HG03159 (cell line): Measurements from ENCODE around the gene D2HGDH.
"Not testable (repeated sequence)": the region's sequence is repeated elsewhere in the genome, so short reads cannot be mapped to it uniquely, and the experiment has no call there.

ENCODE experiments used
- ATAC-seq: cut with Tn5 transposase; IDR thresholded peaks from one replicate; pipeline ENCODE4 v1.9.1; 2021; ENCODE audit warnings: mild to moderate bottlenecking, moderate library complexity; ENCODE audit not compliant: unreplicated experiment

The D2HGDH gene

DNA sequence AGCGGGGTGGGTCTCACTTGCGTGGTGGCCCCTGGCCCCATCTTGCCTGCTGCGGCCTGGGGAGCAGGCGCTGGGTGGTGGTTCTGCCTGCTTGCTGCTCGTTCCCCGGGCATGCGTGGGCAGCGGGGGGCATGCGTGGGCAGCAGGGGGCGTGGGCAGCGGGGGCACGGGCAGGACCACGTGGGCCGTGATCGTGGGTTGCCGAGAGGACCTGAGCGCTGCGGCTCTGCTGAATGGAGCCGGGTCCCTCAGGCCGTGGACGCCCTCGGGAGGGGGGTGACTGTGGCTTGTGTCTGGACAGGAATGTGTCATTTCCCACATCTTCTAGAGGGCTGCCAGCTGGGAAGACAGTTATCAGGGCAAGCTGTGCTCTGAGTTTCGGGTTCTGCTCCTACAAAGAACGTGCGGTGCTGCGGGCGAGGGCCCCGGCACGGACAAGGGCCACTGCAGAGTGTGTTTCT, 33.9 kb downstream of the D2HGDH start:
- no peak for ATAC-seq

GRCh38 chr2:241768850-241769249, 34.4 kb downstream of the D2HGDH start:
- no peak for ATAC-seq

DNA sequence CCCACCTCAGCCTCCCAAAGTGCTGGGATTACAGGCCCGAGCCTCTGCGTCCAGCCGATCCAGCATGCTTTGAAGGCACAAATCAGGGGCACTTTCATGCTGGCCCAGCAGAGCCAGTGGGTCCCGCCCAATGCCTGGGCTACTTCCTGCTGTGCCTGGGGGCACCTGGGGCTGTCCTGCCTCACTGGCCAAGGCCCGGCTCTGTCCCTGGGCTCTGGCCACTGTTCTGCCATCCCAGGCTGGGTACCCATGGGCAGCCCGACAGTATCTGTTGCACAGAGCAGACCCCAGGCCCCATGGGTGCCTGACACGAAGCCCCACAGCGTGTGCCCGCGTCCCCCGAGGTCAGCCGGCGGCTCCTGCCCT, 35.4 kb downstream of the D2HGDH start:
- no peak for ATAC-seq

DNA sequence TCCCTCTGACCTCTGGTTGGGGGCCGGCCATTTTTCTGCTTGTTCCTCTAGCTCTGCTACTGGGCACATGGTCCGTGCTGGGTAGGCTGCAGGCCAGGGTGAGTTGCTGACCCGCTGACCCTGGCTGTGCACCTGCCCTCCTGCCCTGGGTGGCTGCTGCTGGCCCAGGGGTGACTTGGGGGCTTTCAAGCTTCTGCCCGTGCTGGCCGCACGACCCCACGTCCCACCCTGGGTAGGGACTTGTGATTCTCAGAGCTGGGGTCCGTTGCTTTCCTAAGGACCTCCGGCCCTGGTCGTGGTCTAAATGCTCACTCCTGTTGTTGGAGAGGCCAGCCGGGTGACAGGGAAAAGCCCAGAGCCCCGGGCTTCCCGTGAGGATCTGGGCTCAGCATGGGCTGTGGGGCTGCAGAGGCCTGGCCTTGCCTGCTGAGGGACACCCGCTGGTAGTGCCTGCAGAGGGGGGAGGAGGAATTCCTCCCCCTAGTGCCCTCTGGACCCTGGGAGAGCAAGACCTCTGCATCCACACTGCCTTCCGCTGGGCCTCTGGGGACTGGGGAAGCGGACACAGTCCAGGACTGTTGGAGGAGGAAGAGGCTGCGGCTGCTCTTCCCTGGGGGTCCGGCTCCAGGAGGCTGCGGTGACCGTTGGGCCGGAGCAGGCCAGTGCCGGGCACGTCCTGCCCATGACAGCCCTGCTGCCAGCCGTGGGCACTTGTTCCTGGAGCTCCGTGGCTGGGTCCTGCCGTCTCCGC, 35.9 kb downstream of the D2HGDH start:
- no peak for ATAC-seq

GRCh38 chr2:241770936-241771285, 36.5 kb downstream of the D2HGDH start:
- no peak for ATAC-seq

GRCh38 chr2:241771286-241772062, 37.0 kb downstream of the D2HGDH start:
- no peak for ATAC-seq

GRCh38 chr2:241772063-241772499, 37.7 kb downstream of the D2HGDH start:
- ATAC-seq, result no peak

DNA sequence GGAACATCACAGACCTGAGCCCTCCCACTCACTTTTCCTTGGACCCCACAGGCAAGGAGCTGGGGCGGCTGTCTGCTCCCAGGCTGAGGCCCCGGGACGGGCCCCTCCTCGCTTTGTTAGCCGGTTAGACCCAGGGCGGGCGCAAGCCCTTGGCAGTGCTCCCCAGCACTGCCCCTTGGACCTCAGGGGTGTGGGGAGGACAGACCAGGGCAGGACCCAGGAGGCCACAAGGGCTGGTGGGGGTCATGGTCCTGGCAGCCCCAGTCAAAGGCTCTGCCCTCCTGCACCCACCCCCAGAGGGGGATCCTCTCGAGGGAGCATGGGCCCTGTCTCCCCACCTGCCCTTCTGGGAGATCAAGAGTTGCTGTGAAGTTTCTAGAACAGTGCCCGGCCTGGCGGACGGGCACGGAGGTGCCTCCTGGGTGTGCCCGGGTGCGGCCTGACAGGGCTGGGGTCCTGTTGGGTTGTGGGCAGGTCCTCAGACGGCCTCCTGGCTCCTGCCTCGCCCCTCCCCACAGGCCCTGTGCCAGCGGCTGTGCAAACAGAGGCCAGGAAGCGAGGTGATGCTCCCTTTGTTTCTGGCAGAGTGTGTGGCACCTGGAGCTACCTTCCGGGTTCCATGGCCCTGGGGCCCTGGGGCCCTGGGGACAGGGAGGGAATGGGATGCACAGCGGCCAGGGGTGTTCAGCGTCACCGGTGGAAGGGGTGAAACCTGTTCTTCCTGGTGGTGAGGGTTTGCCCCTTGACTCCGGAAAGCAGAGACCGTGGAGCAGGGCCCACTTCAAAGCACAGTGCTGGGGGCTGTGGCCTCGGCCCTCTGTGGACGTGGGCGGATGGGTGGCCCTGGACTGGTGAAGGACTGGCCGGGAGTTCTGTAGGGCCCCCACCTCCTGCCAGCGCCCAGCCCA, 39.3 kb downstream of the D2HGDH start:
- no peak for ATAC-seq

DNA sequence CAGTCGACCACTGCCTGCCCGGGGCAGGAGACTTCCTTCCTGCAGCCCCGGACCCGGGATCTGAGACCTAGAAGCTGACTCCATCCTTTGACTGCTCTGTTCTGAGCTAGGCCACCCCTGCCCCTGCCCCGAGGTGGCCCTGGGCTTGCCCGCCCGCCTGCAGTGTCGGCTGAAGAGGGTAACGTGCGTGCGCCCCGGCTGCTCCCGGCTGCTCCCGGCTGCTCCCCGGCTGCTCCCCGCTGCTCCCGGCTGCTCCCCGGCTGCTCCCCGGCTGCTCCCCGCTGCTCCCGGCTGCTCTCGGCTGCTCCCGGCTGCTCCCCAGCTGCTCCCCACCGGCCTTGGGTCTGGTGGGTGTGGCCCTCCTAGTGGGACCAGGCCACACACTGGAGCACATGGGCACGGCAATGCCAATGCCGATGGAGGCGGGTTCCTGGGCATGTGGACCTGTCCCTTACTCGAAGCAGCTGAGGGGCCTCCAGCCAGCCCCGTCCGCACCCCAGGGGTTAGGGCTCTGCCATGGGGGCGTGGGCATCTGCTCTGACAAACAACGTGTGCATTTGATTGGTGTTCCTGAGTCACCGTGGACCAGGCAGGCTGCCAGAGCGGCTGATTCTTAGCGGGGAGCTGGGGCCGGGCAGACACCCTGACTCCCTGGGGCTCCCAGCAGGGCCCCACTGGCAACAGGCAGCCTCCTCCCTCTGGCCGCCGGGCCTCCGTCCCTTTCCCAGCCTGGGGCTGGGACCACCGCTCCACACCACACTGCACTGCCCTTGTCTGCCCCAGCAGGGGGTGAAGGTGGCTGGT, 40.2 kb downstream of the D2HGDH start:
- ATAC-seq, result no peak

DNA sequence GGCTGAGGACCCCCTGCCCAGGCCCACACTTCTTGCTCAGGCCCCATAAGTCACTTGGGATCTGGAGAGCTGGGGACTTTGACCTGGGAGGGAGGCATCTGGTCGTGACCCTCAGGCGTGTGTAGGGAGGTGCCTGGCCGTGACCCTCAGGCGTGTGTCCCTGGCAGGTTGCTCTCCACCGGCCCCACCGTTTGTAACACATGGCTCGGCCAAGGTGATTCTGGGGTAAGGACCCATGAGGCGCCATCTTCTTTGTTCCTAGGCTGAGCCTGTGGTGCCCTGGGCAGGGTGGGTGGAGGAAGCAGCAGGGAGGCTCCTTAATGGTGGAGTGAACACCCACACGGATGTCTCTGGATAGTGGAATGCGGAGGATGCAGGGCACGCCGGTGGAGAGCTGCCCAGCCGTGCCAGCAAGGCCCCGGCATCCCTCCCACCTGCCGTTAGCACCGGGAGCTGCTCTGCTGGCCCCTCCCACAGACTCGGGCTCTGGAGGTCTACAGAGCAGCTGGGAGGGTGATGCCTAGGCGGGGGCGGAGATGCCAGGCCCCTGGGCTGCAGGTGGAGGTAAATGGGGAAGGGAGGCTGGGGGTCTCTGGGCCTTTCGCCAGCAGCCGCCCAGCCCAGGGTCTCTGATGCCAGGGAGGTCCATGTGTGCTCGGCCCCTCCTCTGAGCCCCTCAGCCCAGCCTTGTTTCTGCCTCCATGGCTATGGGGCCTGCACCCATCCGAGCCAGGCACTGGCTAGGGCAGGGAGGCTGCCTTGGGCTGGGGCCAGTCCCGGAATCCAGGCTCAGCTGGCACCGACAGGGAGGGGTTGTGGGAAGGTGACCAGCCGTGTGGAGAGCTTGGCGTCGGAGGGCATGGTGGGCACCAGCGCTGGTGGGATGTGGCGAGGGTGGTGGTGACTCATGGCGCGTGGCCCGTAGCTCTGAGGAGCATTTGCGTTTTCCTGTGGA, 41.1 kb downstream of the D2HGDH start:
- no peak for ATAC-seq

- no peak for ATAC-seq
Observed at GRCh38 chr2:241776336-241777169, 42.1 kb downstream of the D2HGDH start, which contains the start of gene GAL3ST2. Gene GAL3ST2 (plus strand): TSS chr2:241776822. CDS start chr2:241776956, 134 bp downstream.

DNA sequence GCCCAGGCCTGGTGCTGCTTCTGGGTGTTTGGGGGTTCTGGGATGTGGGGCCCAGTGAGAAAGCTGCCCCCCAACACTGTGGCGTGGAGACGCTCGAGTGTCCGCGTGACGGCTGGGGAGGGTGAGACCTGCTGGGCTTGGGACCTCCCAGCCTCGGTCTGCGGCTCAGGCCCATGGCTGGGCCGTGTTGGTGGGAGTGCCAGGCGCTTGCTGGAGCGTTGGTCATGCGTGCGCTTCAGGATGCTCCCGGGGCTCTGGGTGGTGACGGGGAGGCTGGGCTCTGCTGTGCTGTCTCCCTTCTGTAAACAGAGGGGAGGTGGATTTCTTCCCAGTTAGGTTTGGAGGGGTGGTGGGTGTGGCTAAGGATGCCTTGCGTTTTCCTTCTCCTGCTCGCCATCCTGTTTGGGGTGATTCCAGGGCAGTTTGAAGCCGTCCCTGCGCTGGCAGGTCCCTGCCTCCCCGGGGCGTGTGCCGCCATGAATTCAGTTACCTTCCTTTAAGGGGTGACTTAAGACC, 42.8 kb downstream of the D2HGDH start:
- no peak for ATAC-seq

GRCh38 chr2:241777686-241778627, 43.5 kb downstream of the D2HGDH start:
- ATAC-seq, result no peak

- ATAC-seq, result no peak
Observed at GRCh38 chr2:241780939-241781569, 46.6 kb downstream of the D2HGDH start.

- not testable (repeated sequence) for ATAC-seq
Observed at GRCh38 chr2:241782053-241782452, 47.6 kb downstream of the D2HGDH start.

DNA sequence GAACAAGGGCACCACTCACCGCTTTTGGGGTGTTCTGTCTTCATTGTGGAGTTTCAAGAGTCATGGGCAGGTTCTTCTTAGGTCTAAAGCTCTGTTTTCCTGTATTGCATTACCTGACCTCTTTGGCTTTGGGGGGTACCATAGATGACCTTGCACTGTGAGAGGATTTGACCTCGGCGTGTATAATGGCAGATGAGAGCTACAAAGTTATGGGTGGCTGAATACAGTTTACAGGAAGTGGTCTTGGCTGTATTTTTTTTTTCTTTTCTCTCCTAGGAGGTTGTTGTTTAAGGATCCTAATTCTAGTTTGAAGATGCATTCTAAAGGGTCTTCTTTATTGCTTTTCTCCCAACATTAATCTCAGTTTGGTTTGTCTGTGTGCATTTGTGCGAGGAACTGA, 53.7 kb downstream of the D2HGDH start:
- ATAC-seq, result no peak

DNA sequence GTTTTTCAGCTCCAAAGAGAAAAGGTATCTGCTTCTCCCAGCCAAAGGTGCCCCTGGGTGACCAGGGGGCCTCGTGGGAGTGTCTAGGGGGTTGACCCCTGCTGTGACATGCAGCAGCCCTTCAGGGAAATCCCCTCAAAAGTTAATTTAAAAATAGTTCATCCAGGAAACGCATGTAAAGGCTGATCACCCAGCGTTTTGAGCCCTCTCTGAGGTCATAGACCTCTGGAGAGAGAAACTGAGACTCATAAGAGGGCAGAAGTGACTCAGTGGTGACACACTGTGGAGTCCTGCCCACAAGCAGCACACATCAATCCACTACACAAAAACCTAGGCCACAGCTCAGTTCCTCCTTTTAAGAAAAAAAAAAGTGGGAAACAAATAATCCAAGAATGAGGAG, 54.1 kb downstream of the D2HGDH start:
- no peak for ATAC-seq
